Measurements from ENCODE around the gene FBXL3. TPM values are rescaled to one million over a fixed set of nuclear protein-coding genes. Genes with fewer than 3 reads are reported as not detected.

The FBXL3 gene
- total RNA-seq, 1 experiment from 2014 or later, result 9.9 TPM

GRCh38 chr13:77031656-77032243 is 4.8 kb upstream of the FBXL3 start:
- H3K36me3 Mint-ChIP-seq, result no peaks in the 10 kb centered on the region
- DNase-seq (ENCODE audit: low spot score), result no peak
- CTCF ChIA-PET, result no interaction called here
- H3K9me3 Mint-ChIP-seq, result 0 out of 2 replicates have a peak, but pooled peaks cover 4% of the 10 kb centered on the region
- H3K27me3 Mint-ChIP-seq (ENCODE audit: low read depth), result no peaks in the 10 kb centered on the region
- TF ChIP-seq STAT6 (CRISPR knock-in tag; conservative IDR thresholded peaks at IDR 0.05; ENCODE audit: low read depth) (no peak), GTF2I (CRISPR knock-in tag; conservative IDR thresholded peaks at IDR 0.05) (no peak), NR3C1 (CRISPR knock-in tag; conservative IDR thresholded peaks at IDR 0.05; ENCODE audit: low read depth) (no peak), MAX (CRISPR knock-in tag; IDR thresholded peaks at IDR 0.05) (no peak), E2F5 (CRISPR knock-in tag; IDR thresholded peaks at IDR 0.05) (no peak), ZNF263 (CRISPR knock-in tag; IDR thresholded peaks at IDR 0.05; ENCODE audit: low read depth) (no peak), TEAD4 (CRISPR knock-in tag; IDR thresholded peaks at IDR 0.05) (no peak), E2F1 (CRISPR knock-in tag; IDR thresholded peaks at IDR 0.05) (no peak), ERG (CRISPR knock-in tag; IDR thresholded peaks at IDR 0.05) (no peak), SP1 (CRISPR knock-in tag; conservative IDR thresholded peaks at IDR 0.05) (no peak), SMAD4 (CRISPR knock-in tag; IDR thresholded peaks at IDR 0.05) (no peak), TP53 (CRISPR knock-in tag; IDR thresholded peaks at IDR 0.05) (no peak), ZNF396 (CRISPR knock-in tag; IDR thresholded peaks at IDR 0.05; ENCODE audit: borderline replicate concordance) (no peak), CTCF (IDR thresholded peaks at IDR 0.05) (no peak), ZNF219 (CRISPR knock-in tag; IDR thresholded peaks at IDR 0.05; ENCODE audit: borderline replicate concordance) (no peak), FOXP4 (CRISPR knock-in tag; IDR thresholded peaks at IDR 0.05) (no peak), ATF3 (CRISPR knock-in tag; conservative IDR thresholded peaks at IDR 0.05) (no peak)
- H3K4me3 Mint-ChIP-seq, result no peak overlapping the region
- ATAC-seq, result no peak
- H3K27ac Mint-ChIP-seq, result no peak overlapping the region
- POLR2A ChIA-PET, result no interaction called here
- peaks cover 13% of the 10 kb centered on the region for H3K4me1 Mint-ChIP-seq
